Amniotic stem cell (primary cell): ENCODE measurements around the gene TPRKB.
"Not testable (repeated sequence)": the region's sequence is repeated elsewhere in the genome, so short reads cannot be mapped to it uniquely, and the experiment has no call there.

Experiments
- DNase-seq: peaks from one replicate; lab custom pipeline; 2025; lab: John Stamatoyannopoulos, UW

Gene TPRKB

GRCh38 chr2:73700131-73700611, 37.0 kb downstream of the TPRKB start:
- no peak for DNase-seq

DNA sequence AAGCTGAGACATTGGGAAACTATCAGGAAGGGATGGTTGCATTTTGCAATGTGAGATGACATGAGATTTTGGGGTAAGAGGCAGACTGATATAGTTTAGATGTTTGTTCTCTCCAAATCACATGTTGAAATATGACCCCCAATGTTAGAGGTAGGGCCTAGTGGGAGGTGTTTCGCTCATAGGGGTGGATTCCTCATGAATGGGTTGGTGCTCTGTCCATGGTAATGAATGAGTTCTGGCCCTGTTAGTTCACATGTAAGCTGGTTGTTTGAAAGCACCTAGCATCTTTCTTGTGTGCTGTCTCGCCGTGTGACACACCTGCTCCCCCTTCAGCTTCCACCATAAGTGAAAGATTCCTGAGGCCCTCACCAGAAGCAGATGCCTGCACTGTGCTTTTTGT, 37.7 kb downstream of the TPRKB start:
- no peak for DNase-seq

GRCh38 chr2:73698101-73698500, 39.0 kb downstream of the TPRKB start:
- DNase-seq: no peak

DNA sequence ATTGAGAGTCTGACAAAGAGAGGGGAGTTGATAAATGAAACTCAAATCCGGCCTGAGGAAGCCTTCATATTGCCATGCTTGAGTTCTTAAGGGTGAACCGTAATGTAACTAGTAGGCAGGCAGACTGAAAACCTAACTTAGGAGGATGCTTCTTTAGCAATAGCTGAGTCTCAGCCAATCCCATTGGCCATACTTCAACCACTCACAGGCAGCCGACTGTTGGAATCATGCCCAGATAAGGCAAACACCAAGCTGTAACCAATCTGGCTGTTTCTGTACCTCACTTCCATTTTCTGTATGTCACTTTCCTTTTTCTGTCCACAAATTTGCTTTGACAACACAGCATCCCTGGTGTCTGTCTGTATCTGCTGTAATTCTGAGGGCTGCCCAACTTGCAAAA, 39.5 kb downstream of the TPRKB start:
- DNase-seq: no peak

- not testable (repeated sequence) for DNase-seq
These were observed 40.2 kb downstream of the TPRKB start for GRCh38 chr2:73696985-73697384.

GRCh38 chr2:73696521-73696920, 40.6 kb downstream of the TPRKB start:
- DNase-seq: not testable (repeated sequence)

GRCh38 chr2:73690372-73691088, 46.6 kb downstream of the TPRKB start:
- DNase-seq: not testable (repeated sequence)

GRCh38 chr2:73688494-73688893, 48.7 kb downstream of the TPRKB start:
- not testable (repeated sequence) for DNase-seq

DNA sequence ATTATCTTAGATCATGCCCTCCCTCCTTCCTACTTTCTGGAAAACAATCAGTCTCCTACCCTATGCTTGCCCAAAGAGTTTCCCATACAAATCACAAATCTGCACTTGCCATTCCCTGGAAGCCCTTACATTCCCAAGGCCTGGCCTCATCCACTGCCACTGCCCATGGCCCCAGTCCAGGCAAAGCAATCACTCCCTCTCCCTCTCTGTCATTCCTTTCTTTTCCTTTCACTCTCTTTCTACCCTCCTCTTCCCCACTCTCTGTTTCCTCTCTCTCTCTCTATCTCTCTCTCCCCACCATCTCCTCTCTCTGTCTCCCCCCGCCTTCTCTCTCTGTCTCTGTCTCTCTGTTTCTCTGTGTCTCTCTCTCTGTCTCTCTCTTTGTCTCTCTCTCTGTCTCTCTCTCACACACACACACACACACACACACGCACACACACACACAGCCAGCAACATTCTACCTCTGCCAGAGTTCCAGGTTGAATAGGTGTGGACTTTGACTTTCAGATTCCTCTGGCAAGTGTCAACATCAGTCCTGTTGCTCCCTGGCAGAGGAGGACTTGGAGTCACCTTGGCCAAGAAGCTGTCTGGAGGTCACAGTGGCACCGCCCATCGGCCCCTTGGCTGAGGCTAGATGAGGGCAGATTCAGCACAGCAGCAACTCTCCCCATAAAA, 51.2 kb downstream of the TPRKB start:
- no peak for DNase-seq

DNA sequence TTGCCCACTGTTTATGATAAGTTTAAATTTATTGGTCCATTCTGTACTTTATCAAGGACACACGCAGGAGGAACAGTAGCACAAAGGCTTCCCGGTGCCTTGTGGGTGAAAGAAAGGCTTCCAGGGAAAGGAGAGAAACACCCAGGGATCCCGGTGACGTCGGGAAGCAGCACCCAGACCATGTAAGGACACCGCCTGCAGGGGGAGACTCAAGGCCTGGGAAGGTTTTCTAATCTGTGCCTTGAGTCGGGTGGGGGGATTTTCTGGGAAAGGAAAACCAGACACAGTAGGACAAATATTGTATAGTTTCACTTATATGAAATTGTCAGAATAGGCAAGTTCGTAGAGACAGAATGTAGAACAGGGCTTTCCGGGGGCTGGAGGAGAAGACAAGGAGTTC, 52.2 kb downstream of the TPRKB start:
- DNase-seq: not testable (repeated sequence)

GRCh38 chr2:73684325-73684724, 52.8 kb downstream of the TPRKB start:
- DNase-seq: not testable (repeated sequence)

DNA sequence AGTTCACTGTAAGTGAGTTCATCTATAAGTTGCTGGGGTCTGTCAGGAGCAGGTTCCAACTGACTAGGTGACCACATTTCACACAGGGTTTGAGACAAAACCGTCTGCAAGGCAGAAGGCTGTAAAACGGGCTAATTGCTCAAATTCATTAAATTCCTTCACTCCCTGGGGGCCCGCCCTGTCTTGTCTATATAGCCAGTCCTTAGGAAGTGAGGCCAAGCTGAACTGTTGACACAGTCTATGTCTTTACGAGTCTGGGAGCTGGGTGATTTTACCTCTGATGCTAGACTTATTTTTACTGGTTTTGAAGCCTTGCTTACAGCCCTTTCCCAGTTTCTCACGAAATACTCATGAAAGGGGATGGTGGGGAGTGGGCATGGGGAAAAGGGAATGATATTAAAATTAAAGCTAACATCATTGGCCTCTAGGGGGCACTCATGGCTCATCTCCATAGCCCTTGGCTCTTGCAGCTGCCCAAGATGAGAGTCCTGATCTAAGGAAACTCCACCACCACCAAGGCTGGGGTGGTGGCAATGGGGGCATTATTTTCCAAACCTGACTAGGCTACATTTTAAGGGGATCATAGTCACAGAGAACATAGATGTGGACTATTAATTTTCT, 57.1 kb downstream of the TPRKB start:
- DNase-seq: not testable (repeated sequence)
